GM21717 (cell line): ENCODE measurements around the gene KIF5A.

Source experiments
- ATAC-seq: cut with Tn5 transposase; IDR thresholded peaks from one replicate; pipeline ENCODE4 v1.9.1; 2021; ENCODE audit warnings: mild to moderate bottlenecking, moderate library complexity; ENCODE audit not compliant: unreplicated experiment

Gene KIF5A

DNA sequence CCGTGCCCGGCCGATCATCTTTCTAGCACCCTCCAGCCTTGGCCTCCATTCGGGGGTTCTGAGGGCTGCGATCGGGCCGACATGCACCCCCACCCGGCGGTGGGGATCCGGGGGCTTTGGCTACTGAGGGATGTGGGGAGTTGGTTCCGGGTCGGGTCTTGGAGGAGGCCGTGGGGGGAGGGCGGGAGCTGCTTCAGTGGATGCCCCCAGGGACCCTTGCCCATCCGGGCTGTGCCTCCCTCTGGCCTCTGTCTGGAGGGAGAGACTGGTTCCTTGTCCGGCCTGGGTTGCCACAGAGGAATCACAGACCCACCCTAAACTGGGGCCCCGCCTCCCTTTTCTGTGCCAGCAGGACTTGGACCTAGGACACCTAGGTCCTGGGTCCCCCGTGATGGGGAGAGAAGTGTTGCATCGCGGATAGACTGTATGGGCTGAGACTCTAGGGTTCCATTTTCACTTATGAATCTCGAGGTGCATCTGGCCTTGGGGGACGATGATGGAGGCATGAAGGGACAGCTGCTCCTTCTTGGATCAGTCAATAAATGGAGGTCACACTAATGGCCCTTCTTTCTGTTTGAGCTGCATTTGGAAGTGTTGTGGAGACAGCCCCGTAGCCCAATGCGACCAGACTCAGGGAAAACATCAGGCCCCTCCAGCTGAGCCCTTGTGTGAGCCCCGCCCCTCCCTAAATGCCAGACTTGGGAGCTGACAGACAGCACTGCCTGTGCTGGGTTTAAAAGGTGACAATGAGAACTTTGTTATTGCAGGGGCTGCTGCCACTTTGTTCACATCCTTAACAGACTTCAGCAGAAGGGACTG lies 55.4 kb downstream of the KIF5A start:
- ATAC-seq: no peak

DNA sequence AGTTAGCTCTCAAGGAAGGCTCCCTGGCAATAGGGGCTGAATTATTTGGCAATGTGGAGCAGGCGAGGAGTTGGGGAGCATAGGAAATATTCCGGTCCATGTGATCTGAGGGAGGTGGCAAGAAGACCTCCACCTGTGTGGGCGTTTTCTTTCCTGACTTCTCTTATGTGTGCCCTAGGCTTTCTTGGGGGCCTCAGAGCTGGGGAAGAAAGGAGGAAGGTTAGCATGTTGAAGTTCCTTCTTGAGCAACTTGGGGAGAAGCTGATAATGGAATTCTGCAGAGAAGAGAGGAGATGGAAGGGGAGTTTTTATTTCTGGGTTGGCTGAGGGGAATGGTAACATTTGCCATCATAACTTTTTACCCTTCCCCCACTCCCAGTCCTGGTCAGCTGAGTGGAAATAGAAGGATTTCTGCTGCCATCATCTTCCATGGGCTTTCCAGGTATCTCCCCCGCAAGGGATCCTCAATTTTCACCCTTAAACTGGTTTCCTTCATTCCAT lies 56.0 kb downstream of the KIF5A start:
- no peak for ATAC-seq

DNA sequence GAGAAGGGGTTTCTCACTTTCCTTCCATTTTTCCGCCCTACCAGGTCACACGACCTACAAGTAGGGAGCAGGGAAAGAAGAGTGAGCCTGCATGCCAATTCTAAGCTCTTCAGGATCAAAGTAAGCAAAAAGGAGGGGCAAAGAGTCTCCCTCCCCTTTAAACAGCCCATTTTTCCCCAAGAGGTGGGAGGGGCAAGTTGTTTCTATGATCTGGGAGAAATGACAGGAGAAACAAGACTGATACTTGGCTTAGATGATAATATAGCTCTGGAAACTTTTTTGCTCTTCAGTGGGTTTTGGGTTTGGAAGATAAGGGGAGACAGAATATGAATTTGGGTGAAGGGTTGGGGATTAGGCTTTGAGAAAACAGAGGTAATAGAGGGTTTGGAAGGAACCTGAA lies 56.6 kb downstream of the KIF5A start:
- no peak for ATAC-seq

DNA sequence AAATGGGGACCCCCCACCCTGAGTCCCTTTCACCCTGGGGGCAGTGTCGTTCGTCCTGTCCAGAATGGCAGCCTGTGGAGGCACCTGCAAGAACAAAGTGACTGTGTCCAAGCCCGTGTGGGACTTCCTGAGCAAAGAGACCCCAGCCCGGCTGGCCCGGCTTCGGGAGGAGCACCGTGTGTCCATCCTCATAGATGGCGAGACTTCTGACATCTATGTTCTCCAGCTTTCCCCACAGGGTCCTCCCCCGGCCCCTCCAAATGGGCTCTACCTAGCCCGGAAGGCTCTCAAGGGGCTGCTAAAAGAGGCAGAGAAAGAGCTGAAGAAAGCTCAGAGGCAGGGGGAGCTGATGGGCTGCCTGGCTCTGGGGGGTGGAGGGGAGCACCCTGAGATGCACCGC lies 57.0 kb downstream of the KIF5A start:
- ATAC-seq: no peak

DNA sequence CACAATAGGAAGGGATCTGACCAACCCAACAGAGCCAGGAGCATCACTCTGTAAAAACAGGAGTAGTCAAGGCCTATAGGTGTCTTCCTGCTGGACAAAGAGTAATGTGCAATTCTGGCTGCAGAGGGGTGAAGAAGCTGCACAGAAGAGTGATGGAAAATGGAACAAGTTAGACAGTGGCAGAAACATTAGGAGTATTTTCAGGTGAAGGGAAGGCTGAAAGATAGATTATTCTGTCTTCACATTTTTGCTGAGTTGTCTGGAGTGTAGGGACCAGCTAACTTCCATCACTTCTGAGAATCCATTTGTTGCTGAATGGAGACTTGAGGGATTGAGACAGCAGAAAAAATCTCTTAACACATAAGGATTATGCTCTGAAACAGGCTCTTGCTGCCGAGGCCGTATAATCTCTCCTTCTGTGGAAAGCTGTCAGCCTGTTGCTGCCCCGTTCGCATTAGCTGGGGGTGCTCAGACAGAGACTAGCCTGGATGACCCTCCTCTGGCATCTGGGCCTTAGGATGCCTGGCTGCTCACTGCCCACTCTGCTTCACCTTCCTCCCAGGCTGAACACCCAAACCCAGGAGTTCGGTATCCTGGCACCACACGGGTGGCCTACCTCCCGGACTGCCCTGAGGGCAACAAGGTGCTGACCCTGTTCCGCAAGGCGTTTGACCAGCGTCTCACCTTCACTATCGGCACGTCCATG lies 58.3 kb downstream of the KIF5A start:
- ATAC-seq: no peak

DNA sequence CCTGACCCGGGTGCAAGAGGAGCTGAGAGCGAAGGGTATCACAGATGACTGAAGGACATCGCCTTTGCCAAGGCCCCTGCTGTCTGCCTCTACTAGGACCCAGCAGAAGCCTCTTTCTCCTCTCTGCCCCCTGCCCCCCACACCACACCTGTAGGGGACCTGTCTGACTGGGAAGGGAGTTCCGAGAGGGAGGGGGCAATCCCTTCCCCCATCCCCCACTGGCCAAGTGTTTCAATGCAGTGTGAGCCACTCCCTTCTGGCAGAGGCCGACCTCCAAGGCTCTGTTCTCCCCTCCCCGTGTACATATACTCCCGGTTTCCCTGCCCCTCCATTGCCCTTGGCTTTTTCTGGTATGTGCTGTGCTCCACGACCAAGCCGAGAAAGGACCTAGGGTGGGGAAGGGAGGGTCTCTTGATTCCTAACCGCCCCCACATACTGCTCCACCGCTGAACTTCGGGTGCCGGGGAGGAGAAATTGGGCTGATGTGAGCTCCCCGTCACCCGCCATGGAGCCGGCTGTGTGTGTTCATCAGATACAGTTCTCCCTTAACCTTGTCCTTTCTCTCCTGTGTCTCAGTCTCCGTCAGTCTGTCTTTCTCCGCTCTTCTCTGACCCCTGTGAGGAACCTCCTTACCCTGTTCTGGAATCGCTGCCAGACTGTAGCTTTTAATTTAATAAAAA lies 59.4 kb downstream of the KIF5A start:
- no peak for ATAC-seq

DNA sequence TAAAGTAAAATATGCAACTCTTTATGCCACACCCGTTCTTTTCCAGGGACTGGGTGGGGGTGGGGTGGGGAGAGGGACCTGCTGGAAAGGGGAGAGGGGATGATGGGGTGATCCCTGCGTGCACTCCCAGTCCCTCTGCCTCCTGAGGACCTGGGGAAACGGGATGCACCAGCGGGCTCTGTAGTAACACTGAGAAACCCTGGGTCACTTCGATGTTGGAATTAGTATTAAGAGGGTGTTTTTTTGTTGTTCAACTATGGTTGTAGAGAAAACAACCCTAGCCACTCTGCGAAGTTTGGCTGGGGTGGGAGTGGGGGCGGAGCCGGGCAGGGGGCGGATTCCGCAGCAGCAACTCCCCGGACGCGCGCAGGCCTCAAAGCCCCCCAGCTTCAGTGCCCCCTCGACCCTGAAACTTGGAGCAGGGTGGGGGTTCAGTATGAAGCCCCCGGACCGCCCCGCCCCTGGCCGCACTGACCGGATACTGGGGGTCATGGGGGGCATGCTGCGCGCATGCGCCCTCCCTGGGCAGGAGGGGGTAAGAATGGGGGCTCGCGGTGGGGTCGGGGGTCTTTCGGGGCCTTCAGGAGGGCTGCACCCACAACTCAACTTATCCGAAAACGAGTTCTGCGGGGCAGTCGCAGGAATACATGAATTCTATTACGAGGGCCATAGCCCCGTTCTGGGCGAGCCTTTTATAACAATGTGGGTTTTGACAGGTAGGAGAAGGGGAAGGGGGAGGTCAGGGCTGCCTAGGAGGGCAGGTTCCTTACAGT lies 60.1 kb downstream of the KIF5A start:
- no peak for ATAC-seq

DNA sequence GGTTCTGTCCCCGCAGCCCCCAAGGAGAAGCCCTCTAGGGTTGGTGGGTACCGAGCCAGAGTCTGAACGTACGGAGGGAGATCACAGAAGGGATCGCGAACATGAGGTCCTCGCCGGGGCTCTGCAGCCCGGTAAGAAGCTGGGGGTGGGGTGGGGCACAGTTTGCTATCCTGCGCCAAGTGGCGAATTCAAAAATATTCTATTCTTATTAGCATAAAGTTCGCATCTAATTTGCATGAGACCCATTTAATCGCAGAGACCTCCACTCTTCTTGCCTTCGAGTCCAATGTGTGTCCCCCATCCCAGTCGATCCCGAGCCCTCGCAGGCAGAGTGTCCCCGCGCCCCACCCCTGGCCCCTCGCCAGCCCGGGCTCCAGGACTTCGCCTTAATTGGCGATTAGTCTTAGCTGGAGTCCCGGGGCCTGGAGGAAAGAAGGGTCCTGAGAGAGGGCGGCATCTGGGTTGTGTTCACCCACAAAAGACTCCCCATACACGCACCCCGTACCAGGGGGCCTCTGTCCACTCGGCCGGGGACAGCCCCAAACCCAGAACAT lies 60.8 kb downstream of the KIF5A start:
- no peak for ATAC-seq

DNA sequence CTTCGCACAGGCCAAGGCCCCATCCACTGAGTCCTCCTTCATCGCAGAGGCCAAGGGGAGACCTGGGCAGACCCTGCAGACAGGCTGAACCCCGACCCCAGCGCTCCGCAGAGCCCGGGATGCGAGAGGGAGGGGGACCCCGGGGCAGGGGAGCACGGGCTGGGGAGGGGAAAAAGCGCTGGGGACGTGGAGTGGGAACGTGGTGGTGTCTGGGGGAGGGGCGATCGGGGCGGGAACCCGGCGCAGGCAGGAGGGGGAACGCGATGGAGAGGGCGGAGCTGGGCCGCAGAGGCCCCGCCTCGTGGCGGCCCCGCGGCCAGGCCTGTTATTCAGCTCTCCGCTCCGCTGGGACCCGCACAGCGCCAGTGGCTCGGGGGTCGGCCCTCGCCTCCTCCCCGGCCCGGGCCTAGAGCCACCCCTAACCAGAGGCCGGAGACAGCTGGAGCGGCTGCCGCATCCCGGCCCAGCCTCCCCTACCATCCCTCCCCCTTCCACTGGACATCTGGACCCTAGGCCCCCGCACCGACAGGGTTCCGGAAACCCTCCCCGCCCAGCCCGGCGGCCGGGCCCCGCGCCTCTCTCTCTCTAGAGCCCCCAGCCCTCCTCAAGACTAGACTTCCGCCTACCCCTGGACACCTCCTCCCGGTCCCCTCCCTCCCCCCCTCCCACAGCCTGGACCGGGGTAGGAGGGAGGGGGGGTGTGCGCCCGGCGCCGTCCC lies 61.4 kb downstream of the KIF5A start, which contains the start of gene ARHGEF25:
Gene ARHGEF25, plus strand, starts transcription at position 328 of the 719 bp plus-strand sequence. CDS start 460 bp downstream, outside the sequence.
- ATAC-seq: no peak

DNA sequence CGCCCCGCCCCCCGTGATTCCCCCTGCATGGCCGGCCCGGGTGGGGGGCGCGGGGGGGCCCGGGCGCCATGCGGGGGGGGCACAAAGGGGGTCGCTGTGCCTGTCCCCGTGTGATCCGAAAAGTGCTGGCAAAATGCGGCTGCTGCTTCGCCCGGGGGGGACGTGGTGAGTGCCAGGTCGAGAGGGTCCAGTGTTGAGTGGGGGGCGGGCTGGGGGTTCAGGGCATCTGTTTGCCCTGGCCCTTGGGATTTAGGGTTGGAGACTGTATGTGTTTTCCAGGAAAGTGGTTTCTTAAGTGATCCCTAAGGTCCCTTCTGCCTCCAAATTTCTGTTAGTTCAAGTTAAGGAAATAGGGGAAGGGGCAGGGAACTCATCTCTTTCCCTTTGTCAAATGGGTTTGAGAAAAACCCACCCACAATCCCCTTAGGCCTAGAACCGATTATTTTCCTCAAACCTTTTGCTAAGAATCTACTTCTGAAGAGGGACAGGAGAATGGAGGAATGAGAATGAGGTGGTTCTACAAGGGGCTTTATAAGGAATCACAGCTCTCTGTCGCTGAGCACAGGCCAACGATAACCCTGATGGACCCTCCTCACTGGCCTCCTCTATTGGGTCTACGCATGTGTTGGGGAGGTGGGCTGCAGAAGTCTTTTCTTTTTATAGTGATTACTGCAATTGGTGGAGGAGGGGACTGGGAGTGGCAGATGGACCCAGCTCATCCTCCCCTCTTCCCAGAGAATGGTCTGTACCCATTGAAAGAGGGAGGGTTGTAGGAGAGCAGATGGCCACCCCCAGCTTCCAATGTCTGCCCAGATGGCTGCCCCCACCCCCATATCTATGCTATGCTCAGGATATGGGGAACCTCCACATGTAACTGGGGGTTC lies 62.2 kb downstream of the KIF5A start:
- ATAC-seq: no peak

DNA sequence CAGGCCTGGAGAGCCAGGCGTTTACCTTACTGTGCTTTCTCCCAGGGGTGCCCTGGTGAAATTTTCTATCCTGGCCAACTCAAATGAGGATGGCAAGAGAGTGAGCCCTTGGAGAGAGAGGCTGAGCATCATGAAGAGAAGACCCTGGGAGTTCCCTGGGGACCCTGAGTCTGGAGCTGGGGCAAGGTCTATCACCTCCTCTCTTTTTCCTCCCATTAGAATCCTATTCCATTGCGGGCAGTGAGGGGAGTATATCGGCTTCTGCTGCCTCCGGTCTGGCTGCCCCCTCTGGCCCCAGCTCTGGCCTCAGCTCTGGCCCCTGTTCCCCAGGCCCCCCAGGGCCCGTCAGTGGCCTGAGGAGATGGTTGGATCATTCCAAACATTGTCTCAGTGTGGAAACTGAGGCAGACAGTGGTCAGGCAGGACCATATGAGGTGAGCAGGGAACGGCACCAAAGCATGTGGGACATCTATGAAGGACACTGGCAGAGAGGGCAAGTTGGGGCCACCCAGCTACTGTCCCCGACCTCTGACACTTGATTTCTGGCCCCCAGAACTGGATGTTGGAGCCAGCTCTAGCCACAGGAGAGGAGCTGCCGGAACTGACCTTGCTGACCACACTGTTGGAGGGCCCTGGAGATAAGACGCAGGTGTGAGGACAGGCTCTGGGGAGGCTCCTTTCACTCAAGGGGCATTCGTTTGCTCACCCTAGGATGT lies 63.0 kb downstream of the KIF5A start:
- ATAC-seq: no peak

DNA sequence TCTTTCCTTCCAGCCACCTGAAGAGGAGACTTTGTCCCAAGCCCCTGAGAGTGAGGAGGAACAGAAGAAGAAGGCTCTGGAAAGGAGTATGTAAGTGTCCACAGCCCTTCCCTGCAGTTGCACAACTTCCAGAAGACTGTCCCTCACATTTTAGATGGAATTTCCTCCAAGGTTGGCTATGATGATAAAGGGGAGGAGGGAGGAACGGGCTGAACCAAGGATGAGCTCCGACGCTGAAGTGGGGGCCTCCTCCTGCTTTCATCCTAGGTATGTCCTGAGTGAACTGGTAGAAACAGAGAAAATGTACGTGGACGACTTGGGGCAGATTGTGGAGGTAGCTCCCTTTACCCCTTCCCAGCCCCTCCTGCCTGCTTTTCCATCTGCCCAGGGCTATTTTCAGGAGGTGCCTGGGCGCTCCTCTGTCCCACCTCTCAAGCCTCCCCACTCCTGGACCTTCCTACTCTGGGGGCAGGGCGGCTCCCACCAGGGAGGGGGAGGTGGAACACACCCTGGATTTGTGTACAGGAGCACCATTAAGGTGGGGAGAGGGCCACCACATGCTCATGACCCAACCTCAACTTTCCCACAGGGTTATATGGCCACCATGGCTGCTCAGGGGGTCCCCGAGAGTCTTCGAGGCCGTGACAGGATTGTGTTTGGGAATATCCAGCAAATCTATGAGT lies 63.7 kb downstream of the KIF5A start:
- ATAC-seq: no peak

DNA sequence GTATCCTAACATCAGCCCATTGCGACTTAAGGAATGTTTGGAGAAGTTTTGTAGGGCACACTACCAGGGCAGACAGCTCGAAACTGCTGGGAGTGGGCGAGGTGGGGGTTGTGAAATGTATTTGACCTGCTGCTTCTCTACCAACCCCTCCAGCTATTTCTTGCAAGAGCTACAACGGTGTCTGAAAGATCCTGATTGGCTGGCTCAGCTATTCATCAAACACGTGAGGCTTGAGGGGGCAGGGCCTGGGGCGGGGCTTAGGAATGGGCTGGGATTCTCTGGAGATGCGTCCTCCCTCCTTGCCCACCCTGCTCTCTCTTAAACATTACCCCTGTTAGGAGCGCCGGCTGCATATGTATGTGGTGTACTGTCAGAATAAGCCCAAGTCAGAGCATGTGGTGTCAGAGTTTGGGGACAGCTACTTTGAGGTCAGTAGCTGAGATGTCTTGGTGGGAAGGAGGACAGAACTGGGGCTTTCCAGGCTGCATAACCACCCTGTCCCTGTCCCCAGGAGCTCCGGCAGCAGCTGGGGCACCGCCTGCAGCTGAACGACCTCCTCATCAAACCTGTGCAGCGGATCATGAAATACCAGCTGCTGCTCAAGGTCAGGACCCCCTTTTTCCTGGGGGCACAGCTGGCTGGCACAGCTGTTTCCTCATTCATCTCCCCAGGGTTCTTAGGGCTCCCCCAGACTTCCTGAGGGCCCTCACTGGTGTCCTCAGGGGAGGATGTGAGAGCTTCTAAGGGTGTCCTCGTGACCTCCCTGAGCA lies 64.5 kb downstream of the KIF5A start:
- no peak for ATAC-seq

DNA sequence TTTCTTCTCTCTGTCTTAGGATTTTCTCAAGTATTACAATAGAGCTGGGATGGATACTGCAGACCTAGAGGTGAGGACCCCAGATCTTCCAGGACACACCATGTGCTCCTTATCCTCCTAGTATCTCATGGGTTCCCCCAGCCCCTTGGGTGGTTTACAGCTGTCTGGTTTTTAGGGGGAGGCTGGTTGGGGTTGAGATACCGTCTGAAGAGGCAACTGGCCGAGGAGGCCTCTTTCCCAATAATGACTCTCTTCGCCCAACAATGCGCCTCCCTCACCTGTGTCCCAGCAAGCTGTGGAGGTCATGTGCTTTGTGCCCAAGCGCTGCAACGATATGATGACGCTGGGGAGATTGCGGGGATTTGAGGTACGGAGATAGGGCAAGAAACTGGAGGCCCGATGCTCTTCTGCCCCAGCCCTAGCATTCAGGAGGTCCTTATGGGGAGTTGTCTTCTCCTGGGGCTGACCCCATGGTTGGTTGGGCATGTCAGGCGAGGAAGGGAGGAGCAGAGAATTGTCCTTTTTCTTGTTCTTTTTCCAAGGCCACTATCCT lies 65.2 kb downstream of the KIF5A start:
- no peak for ATAC-seq

DNA sequence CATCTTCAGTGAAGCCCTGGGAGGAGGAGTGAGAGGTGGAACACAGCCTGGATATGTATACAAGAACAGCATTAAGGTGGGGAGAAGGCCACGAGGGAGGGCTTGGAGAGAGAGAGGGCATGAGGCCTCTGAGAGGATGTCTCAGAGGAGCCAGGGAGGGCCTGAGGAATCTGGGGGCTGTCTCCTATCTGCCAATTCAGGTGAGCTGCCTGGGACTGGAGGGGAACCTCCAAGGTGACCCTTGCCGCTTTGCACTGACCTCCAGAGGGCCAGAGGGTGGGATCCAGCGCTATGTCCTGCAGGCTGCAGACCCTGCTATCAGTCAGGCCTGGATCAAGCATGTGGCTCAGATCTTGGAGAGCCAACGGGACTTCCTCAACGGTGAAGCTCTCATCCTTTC lies 65.8 kb downstream of the KIF5A start:
- ATAC-seq: no peak

DNA sequence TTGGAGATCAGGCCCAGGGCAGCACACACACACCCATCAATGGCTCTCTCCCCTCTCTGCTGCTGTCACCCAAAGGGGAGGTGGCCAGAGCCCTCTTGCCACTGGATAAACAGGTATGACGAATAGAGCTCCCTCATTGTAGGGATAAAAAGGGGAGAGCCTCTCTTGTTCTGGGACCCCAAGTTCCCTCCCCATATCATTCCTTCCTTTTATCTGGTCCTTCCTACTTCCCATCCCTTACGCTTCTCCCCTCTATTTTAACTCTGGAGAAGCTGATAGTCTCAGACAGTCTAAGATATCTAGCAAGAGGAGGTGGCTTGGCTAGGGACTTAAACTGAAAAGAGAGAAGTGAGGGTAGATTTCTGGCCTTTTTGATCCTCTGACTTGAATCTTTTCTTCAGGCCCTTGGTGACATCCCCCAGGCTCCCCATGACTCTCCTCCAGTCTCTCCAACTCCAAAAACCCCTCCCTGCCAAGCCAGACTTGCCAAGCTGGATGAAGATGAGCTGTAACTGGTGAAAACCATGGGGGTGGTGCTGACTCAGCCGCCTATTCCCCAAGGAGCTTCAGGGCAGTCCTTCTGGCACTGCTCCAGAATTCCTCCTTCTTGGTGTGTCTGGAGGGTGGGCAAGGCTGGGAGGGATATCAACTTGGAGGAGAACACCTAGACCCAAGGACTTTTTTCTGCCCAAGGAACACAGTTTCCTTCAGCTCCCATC lies 66.7 kb downstream of the KIF5A start:
- ATAC-seq: no peak
